Measurements from ENCODE around the gene SKAP1.
"Not testable (repeated sequence)": the region's sequence is repeated elsewhere in the genome, so short reads cannot be mapped to it uniquely, and the experiment has no call there.

SKAP1 gene

DNA sequence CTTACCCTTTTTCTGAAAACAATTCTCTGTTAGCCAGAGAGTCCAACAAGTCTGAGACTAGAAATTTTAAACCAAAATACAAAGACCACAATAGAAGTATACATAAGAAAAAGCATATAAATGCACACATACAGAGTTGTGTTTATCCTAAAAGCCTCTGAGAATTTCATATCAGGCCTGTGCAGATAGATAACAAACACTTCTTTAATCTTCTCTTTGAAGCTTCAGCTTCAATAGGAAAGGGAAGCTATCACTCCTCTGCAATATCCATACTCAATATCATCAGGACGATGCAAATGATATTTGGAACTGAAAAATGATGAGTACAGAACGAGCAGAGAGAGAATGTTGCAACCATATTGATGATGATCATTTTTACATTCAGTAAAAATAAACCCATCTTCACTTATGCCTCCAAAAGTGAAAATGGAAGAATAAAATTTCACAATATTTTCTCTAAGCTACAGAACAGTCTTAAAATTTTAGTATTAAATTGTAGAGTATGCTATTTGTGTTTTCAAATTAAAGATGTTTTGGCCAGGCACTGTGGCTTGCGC lies 61.6 kb downstream of the SKAP1 start:
- no peak for DNase-seq

DNA sequence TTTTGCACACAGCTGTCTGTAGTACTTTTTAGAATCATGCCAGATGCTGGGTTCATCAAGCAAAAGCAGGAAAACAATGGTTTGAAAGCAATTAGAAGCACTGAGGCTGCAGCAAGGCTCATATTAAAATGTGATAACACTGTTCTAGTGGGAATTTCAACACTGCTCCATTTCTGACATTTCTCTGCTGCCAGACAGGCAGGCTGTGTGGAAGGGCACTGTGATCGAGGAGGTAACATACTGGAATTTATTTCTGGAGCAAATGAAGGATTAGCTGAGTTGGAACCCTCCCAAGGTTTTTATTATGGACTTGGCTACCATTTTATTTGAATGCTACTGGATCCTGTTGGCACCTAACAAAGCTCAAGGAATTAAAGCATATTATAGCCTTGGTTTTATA lies 66.9 kb downstream of the SKAP1 start:
- DNase-seq, result no peak

- not testable (repeated sequence) for DNase-seq
Observed at GRCh38 chr17:48360861-48361633, 69.0 kb downstream of the SKAP1 start.

DNA sequence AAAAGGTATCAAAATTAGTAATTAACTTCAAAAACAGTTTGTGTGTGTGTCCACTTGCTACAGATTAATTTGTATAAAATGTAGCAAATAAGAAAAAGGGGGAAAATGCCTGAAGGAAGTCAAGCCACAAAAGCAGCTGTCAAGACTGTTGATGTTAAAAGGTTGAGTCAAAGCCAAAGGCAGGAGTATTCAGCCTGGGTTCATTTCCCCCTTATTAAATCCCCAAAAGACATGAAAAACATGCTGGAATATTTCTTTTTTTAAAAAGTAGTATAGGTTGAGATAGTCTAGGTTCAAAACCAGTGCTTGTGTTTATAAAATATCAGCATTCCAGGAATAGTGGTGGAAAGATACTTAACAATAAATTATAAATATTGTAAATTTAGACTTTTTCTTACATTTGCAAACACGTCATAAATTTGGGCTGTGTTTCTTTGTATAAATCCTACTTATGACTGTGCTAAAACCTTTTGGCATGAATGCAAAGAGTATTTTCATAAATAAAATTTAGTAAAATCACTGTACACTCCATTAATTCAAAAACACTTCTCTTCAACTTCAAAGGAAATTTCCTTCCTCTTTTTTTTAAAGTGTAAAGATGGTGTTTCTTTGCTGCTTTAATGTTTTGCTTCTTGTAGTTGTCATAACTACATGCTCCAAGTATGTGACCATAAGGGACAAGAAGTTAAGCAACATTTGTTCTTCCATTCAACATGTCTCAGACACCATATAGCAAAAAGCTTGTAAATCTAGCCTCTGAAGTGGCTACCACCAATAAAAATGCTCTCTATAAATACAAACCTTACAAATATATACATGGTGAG lies 72.0 kb downstream of the SKAP1 start:
- no peak for DNase-seq

- DNase-seq, result no peak
Observed at GRCh38 chr17:48356866-48357265, 73.1 kb downstream of the SKAP1 start.

- no peak for DNase-seq
Observed at GRCh38 chr17:48352630-48353029, 77.4 kb downstream of the SKAP1 start.

DNA sequence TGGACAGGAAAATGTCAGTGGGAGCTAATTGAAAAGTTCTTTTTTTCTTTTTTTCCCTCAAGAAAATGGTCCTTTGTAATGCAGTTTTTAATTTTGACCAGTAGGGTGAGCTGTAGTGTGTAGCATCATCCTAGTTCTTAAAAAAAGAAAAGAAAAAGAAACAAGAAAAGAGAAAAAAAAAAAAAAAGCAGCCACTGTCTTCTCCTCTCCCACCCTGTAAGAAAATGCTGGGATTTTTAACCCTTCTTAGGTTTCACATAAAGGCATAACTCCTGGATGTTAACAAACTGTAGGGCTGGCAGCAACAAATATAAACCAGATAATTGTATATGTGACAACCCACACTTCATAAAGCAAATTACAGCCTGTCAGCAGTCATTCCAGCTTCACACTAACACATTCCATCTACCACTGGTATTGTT lies 78.1 kb downstream of the SKAP1 start:
- peak in 3 of 6 experiments; percentile 14 to 61 (median 55) for DNase-seq

DNA sequence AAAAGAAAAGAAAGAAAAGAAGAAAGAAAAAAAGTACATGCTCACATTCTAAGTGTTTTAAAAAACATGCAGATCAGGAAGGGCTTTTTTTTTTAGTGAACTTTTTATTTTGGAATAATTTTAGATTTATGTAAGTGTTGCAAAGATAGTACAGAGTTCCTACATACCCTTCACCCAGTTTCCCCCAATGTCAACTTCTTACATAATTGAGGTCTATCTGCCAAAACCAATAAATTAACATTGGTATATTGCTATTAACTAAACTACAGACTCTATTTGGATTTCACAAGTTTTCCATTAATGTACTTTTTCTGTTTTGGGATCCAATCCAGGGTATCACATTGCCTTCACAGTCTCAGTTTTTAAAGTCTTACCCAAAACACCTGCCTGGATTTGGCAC lies 81.7 kb downstream of the SKAP1 start:
- DNase-seq, result no peak

- DNase-seq, result no peak
Observed at GRCh38 chr17:48347177-48347576, 82.8 kb downstream of the SKAP1 start.

DNA sequence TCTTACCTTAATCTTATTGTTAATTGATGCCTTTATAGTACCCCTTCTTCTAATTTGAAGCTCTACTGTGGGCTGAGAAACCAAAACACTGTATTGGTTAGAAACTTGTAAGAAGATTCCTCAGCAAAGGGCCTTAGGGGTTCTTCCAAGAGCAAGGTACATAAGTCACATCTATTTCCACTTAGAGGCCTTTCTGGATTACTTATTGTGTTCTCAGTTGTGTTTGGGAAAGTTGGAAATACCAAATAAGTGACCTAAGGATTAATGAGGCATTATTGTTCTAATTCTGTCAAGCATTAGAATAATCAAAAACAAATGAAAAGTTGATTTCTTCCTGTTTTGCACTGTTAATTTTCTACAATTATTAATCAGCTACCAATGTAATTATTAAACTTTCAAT lies 85.8 kb downstream of the SKAP1 start:
- DNase-seq, result no peak

DNA sequence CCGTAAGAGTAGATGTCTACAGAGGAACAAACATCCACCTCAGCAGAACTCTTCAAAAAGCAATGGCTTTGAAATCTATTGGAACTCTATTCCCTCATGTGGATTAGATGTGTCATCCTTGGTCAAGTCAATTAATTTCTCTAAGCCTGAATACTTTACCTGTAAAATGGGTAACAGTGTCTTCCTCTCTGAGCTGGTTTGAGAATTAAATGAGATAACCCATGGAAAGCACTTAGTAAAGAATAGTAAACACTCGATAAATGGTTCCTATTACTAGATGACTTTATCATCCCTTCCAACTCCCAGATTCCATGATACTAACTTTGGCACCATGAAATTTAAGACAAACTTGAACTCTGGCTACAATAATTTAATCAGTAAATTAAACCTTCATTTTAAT lies 89.1 kb downstream of the SKAP1 start:
- no peak for DNase-seq

- DNase-seq, result no peak
Observed at GRCh38 chr17:48338720-48339119, 91.3 kb downstream of the SKAP1 start.

DNA sequence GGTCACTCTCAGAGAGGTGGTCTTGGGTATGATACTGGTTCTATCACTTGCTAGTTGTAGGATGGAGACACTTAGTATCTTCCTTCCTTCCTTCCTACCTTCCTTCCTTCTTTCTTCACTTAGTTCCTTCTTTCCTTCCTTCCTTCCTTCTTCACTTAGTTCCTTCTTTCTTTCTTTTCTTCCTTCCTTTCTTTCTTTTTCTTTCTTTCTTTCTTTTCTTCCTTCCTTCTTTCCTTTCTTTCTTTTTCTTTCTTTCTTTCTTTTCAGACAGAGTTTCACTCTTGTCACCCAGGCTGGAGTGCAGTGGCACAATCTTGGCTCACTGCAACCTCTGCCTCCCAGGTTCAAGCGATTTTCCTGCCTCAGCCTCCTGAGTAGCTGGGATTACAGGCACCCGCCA lies 92.1 kb downstream of the SKAP1 start:
- not testable (repeated sequence) for DNase-seq

- no peak for DNase-seq
Observed at GRCh38 chr17:48336986-48337385, 93.0 kb downstream of the SKAP1 start.

- peak in 3 of 6 experiments; percentile 32 to 73 (median 67) for DNase-seq
Observed at GRCh38 chr17:48335858-48336500, 94.0 kb downstream of the SKAP1 start.

DNA sequence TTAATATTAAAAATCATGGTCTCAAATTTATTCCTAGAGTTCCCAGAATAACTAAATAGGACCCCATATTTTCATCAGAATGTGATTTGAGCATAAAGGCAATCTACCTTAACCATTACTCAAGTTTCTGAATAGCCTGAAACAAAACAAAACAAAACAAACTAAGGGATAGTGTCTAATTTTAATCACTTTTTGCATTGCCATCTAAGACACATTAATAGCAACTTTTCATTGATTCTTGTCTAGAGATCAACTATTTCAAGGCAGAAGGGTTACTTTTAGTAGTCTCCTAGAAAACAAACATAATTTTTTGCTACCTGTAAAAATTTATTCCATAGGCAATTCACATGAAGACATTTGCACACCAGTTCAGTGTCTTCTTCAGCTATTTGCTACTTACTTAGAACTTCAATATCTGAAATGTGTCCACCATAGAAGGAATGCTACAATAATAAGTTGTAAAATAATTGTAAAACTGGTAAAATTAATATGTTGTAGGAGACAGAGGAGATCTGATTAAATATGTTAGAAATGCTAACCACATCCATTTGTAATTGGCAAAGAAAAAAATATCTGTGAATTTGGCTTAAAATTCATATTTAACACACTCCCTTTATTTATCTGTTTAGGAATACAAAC lies 94.7 kb downstream of the SKAP1 start:
- DNase-seq, result no peak

- no peak for DNase-seq
Observed at GRCh38 chr17:48333034-48333530, 96.9 kb downstream of the SKAP1 start.

GRCh38 chr17:48330887-48331286 lies 99.1 kb downstream of the SKAP1 start:
- no peak for DNase-seq

DNA sequence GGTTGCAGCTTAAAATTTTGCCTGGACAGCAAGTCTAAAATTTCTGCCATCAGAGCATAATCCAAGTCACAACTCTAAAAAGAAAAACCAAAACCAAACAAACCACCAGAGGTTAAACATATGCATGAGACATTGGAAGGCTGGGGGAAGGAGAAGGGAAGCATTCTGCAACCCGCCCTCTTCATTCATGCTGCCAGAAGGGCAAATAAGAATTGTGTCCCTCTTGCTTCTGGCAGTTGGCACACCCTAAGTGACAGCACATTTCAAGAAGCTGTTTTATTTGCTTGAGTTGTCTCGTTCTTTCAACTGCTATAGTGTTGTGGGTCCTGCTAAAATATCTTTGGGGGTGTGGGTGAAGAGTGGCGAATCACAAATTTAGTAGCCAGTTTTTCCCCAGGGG lies 99.6 kb downstream of the SKAP1 start:
- no peak for DNase-seq

- DNase-seq, result no peak
Observed at GRCh38 chr17:48328457-48328856, 101.6 kb downstream of the SKAP1 start.

DNA sequence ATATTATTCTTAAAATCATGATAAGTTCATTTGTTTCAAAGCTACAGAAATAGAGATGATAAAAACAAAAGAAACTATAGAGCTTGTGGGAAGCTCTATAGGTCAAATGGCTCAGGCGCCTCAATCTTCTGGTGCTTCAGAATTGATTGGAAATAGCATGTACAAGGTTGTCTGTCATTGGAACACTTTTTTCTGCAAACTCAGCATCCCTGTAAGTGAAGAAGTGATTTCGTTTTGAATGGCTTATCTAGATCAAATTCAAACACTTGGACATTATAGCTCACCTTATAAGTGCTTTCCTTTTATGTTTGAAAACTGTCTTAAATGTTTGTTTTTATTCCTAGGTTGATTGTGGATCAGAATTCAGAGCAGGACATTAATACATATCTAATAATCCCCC lies 103.7 kb downstream of the SKAP1 start:
- DNase-seq, result no peak

- DNase-seq, result no peak
Observed at GRCh38 chr17:48322060-48322459, 108.0 kb downstream of the SKAP1 start.

- no peak for DNase-seq
Observed at GRCh38 chr17:48317732-48318131, 112.3 kb downstream of the SKAP1 start.

All from stimulated activated naive CD4-positive, alpha-beta T cell (primary cell).